GM12891 (cell line): ENCODE data around the gene ALKBH2.

Source experiments
- POLR2A ChIP-seq: IDR thresholded peaks from 2 replicates; pipeline ENCODE4 v1.6.1; 2011; ENCODE audit warnings: low read depth, low read length, control low read depth
- POLR2AphosphoS5 ChIP-seq: IDR thresholded peaks from 2 replicates; pipeline ENCODE4 v1.6.1; 2011; ENCODE audit warnings: low read depth, low read length, control low read depth

- TF ChIP-seq POLR2AphosphoS5 (no peak), POLR2A (no peak)
Measured at GRCh38 chr12:109047081-109047805, 46.0 kb downstream of the ALKBH2 start.
